SU-DHL-6 (cell line): ENCODE data around the gene JTB.
A peak's percentile ranks its signal among the peaks of the same experiment; 100 is the strongest.

Experiments used
- H2AFZ ChIP-seq: fragments of 200-600 bp; sonication (generic); 2 replicates; pipeline ENCODE4 v1.6.1; 2014; ENCODE audit warnings: low read depth, mild to moderate bottlenecking, moderate library complexity, mixed read lengths, antibody characterized with exemption, low read length; ENCODE audit not compliant: severe bottlenecking
- H3F3A ChIP-seq: fragments of 200-600 bp; shearing (Covaris generic); 2 replicates; pipeline ENCODE4 v1.6.0; 2016; ENCODE audit warnings: antibody characterized with exemption, mild to moderate bottlenecking; ENCODE audit not compliant: insufficient read depth
- H3K27ac ChIP-seq: fragments of 200-600 bp; sonication (generic); 2 replicates; pipeline ENCODE4 v1.5.1; 2016; ENCODE audit warnings: low read depth, mild to moderate bottlenecking, low read length, moderate library complexity, mixed read lengths
- H3K27me3 ChIP-seq: fragments of 200-600 bp; sonication (generic), shearing (Covaris generic); 2 replicates; pipeline ENCODE4 v1.6.0; 2014; ENCODE audit warnings: mild to moderate bottlenecking, low read length
- H3K36me3 ChIP-seq: fragments of 200-600 bp; sonication (generic); 2 replicates; pipeline ENCODE4 v1.6.1; 2014; ENCODE audit warnings: mild to moderate bottlenecking, low read length, mixed read lengths
- H3K4me2 ChIP-seq: fragments of 300-600, 200-600 bp; shearing (Covaris generic), sonication (generic); 2 replicates; pipeline ENCODE4 v1.6.0; 2014; ENCODE audit warnings: low read length, low read depth, mild to moderate bottlenecking; ENCODE audit not compliant: poor library complexity, severe bottlenecking
- H3K4me3 ChIP-seq: fragments of 200-600 bp; sonication (generic); 2 replicates; pipeline ENCODE4 v1.5.1; 2014; ENCODE audit warnings: antibody characterized with exemption, low read length, mild to moderate bottlenecking, mixed read lengths; ENCODE audit not compliant: insufficient read depth, poor library complexity, severe bottlenecking
- H3K79me2 ChIP-seq: fragments of 200-600 bp; sonication (generic); 2 replicates; pipeline ENCODE4 v1.6.1; 2014; ENCODE audit warnings: mild to moderate bottlenecking, low read length, moderate library complexity; ENCODE audit not compliant: insufficient read depth
- H3K9ac ChIP-seq: fragments of 200-600 bp; sonication (generic); 2 replicates; pipeline ENCODE4 v1.7.0; 2014; ENCODE audit warnings: mild to moderate bottlenecking, low read length
- H3K9me2 ChIP-seq: fragments of 200-600 bp; sonication (generic); replicated peaks from 2 replicates; pipeline ENCODE4 v1.6.1; 2014; ENCODE audit warnings: low read length; ENCODE audit not compliant: insufficient read depth
- H3K9me3 ChIP-seq: fragments of 200-600 bp; sonication (generic); 2 replicates; pipeline ENCODE4 v1.6.1; 2014; ENCODE audit warnings: low read length, mixed read lengths; ENCODE audit not compliant: insufficient read depth
- H4K20me1 ChIP-seq: fragments of 200-600 bp; sonication (generic); 2 replicates; pipeline ENCODE4 v1.6.1; 2014; ENCODE audit warnings: low read depth, mild to moderate bottlenecking, antibody characterized with exemption, low read length, moderate library complexity, mixed read lengths
- CTCF ChIP-seq: fragments of 200-600 bp; sonication (generic); IDR thresholded peaks from one replicate; pipeline ENCODE4 v1.5.1; 2017; ENCODE audit warnings: antibody characterized with exemption, mild to moderate bottlenecking, low read length, moderate library complexity; ENCODE audit not compliant: insufficient read depth, poor library complexity, severe bottlenecking
- EZH2phosphoT487 ChIP-seq: fragments of 200-600 bp; sonication (generic), shearing (Covaris generic); conservative IDR thresholded peaks from 2 replicates; pipeline ENCODE4 v1.6.1; 2018; ENCODE audit warnings: mild to moderate bottlenecking, antibody characterized with exemption, low read length, moderate library complexity, mixed read lengths

Gene JTB

GRCh38 chr1:153958111-153958960, 19.1 kb downstream of the JTB start, which contains the start of gene CRTC2:
CRTC2 (minus strand) TSS chr1:153958612; CDS start chr1:153958497, 115 bp downstream.
- Histone ChIP-seq H3K4me3 (peak within 1 kb of the TSS; percentile 75), H3K9me3 (no peaks in the 10 kb centered on the region), H3K36me3 (no peaks in the 10 kb centered on the region), H3K9me2 (no peaks in the 10 kb centered on the region), H3K27me3 (no peaks in the 10 kb centered on the region), H3F3A (peaks cover 25% of the 10 kb centered on the region), H3K4me2 (peak within 1 kb of the TSS; percentile 91), H3K9ac (peak within 1 kb of the TSS; percentile 87), H3K79me2 (peaks cover 61% of the 10 kb centered on the region), H2AFZ (no peak within 1 kb of the TSS), H3K27ac (peak within 1 kb of the TSS; percentile 76), H4K20me1 (no peaks in the 10 kb centered on the region)
- TF ChIP-seq CTCF (no peak), EZH2phosphoT487 (no peak)

DNA sequence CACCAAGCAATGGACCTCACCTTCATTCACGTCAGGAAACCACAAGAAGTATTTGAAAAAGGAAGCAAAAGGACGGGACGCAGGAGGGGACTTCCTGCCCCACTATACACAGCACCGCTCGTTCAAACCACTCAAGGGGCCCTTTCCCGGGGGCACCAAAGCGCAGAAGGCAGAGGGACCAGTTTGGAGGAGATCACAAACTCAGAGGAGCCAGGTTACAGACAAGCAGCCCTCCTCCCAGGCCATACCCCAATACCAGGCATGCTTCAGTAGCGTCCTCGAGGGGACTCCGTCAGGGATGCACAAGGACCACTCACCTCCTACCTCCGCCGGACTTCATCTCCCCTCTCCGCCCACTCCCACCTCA, 19.7 kb downstream of the JTB start:
- no peaks in the 10 kb centered on the region for H3K27me3 ChIP-seq
- no peak overlapping the region for H2AFZ ChIP-seq
- no peaks in the 10 kb centered on the region for H3K36me3 ChIP-seq
- H3K79me2 ChIP-seq, result peaks cover 57% of the 10 kb centered on the region
- H3K9ac ChIP-seq, result peak overlapping the region; percentile 87
- no peaks in the 10 kb centered on the region for H3K9me3 ChIP-seq
- no peaks in the 10 kb centered on the region for H4K20me1 ChIP-seq
- H3F3A ChIP-seq, result peaks cover 21% of the 10 kb centered on the region
- peak overlapping the region; percentile 76 for H3K27ac ChIP-seq
- no peaks in the 10 kb centered on the region for H3K9me2 ChIP-seq
- H3K4me2 ChIP-seq, result peak overlapping the region; percentile 91
- H3K4me3 ChIP-seq, result peak overlapping the region; percentile 75
- no peak for TF ChIP-seq EZH2phosphoT487
- TF ChIP-seq CTCF, result no peak

DNA sequence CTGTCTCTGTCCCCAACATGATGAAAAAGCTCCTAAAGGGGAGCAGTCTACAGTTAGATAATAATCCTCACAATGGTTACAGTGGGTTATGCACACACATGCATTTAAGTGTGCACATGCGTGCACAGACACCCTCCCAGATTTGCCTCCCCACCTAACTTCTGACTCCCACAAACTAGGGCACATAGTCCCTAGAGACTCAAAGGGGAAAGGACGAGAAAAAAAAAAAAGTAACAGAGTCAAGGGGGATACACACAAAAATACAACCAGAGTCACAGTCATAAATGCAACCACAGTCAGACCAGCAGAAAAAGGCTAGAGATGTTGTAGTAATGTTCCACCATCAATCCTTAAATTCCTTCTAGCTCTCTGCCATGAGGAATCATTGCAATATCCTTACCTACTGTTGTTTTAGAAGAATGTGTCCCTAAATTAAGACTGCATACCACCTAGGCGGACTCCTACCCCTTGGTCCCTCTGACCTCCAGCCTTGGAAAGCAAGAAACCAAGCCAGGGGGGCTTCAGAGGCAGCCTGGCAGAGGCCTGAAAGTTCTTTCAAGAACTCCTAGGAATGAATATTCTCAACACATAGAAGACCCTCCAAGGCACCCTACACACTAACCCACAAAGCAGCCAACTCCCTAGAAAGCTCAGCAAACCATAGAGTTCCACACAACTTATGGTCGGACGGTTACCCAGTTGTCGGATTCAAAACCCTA, 20.3 kb downstream of the JTB start:
- peaks cover 52% of the 10 kb centered on the region for H3K79me2 ChIP-seq
- TF ChIP-seq EZH2phosphoT487, result no peak
- no peak for TF ChIP-seq CTCF

More for the DNA sequence above, 20.3 kb downstream of the JTB start:
- H3K27ac ChIP-seq, result peak overlapping the region; percentile 76
- H2AFZ ChIP-seq, result no peak overlapping the region
- no peaks in the 10 kb centered on the region for H3K9me3 ChIP-seq
- H3K4me3 ChIP-seq, result peak overlapping the region; percentile 75
- H3K4me2 ChIP-seq, result peak overlapping the region; percentile 91
- peak overlapping the region; percentile 87 for H3K9ac ChIP-seq
- H3K36me3 ChIP-seq, result no peaks in the 10 kb centered on the region
- no peaks in the 10 kb centered on the region for H3K9me2 ChIP-seq
- H3K27me3 ChIP-seq, result no peaks in the 10 kb centered on the region
- no peaks in the 10 kb centered on the region for H4K20me1 ChIP-seq
- H3F3A ChIP-seq, result peaks cover 17% of the 10 kb centered on the region
